HG02970 (cell line): ENCODE measurements around the gene IPMK.
A peak's percentile ranks its signal among the peaks of the same experiment; 100 is the strongest.

Experiments
- ATAC-seq: cut with Tn5 transposase; IDR thresholded peaks from one replicate; pipeline ENCODE4 v1.9.1; 2021; ENCODE audit warnings: mild to moderate bottlenecking, moderate library complexity, moderate number of reproducible peaks; ENCODE audit not compliant: unreplicated experiment, low FRiP score

The IPMK gene

GRCh38 chr10:58267713-58268453 lies at the start of gene IPMK:
TSS of gene IPMK (minus strand) at chr10:58267894. CDS start at chr10:58267611, 283 bp downstream.
- ATAC-seq = peak; percentile 67

- ATAC-seq = no peak
These were observed 49.2 kb upstream of the IPMK start for GRCh38 chr10:58316874-58317273.

GRCh38 chr10:58311026-58311425 lies 43.3 kb upstream of the IPMK start:
- ATAC-seq = no peak

GRCh38 chr10:58307676-58308075 lies 40.0 kb upstream of the IPMK start:
- ATAC-seq = no peak

GRCh38 chr10:58305821-58306220 lies 38.1 kb upstream of the IPMK start:
- no peak for ATAC-seq

GRCh38 chr10:58304099-58304633 lies 36.5 kb upstream of the IPMK start:
- no peak for ATAC-seq

GRCh38 chr10:58302254-58302653 lies 34.6 kb upstream of the IPMK start:
- ATAC-seq = no peak

- no peak for ATAC-seq
These were observed 33.0 kb upstream of the IPMK start for GRCh38 chr10:58300676-58301075.

- peak; percentile 91 for ATAC-seq
These were observed 31.9 kb upstream of the IPMK start for GRCh38 chr10:58299580-58299979.

- no peak for ATAC-seq
These were observed 26.3 kb upstream of the IPMK start for GRCh38 chr10:58293989-58294388.

- ATAC-seq = no peak
These were observed 24.0 kb upstream of the IPMK start for GRCh38 chr10:58291538-58292174.

GRCh38 chr10:58282615-58283014 lies 14.9 kb upstream of the IPMK start:
- peak; percentile 97 for ATAC-seq

GRCh38 chr10:58281092-58281752 lies 13.5 kb upstream of the IPMK start:
- no peak for ATAC-seq

GRCh38 chr10:58280477-58280876 lies 12.8 kb upstream of the IPMK start:
- ATAC-seq = no peak

- no peak for ATAC-seq
These were observed 11.2 kb upstream of the IPMK start for GRCh38 chr10:58278962-58279307.

- no peak for ATAC-seq
These were observed 10.7 kb upstream of the IPMK start for GRCh38 chr10:58278274-58278961.

GRCh38 chr10:58275908-58276307 lies 8.2 kb upstream of the IPMK start:
- ATAC-seq = no peak

- ATAC-seq = no peak
These were observed 7.6 kb upstream of the IPMK start for GRCh38 chr10:58275261-58275660.

GRCh38 chr10:58269782-58270290 lies 2.1 kb upstream of the IPMK start:
- ATAC-seq = no peak

- ATAC-seq = peak; percentile 72
These were observed 1.5 kb upstream of the IPMK start, which contains the start of gene CISD1 for GRCh38 chr10:58268946-58269781. TSS of gene CISD1 (plus strand) at chr10:58269162. CDS start at chr10:58269274, 112 bp downstream.
